Brain pericyte (primary cell): ENCODE results near the gene VPS13A.
A peak's percentile ranks its signal among the peaks of the same experiment; 100 is the strongest.

Experiments used
- DNase-seq: peaks from one replicate; pipeline ENCODE4 v3.0.0-alpha.2; 2012; ENCODE audit warnings: low read depth, low spot score

VPS13A gene

DNA sequence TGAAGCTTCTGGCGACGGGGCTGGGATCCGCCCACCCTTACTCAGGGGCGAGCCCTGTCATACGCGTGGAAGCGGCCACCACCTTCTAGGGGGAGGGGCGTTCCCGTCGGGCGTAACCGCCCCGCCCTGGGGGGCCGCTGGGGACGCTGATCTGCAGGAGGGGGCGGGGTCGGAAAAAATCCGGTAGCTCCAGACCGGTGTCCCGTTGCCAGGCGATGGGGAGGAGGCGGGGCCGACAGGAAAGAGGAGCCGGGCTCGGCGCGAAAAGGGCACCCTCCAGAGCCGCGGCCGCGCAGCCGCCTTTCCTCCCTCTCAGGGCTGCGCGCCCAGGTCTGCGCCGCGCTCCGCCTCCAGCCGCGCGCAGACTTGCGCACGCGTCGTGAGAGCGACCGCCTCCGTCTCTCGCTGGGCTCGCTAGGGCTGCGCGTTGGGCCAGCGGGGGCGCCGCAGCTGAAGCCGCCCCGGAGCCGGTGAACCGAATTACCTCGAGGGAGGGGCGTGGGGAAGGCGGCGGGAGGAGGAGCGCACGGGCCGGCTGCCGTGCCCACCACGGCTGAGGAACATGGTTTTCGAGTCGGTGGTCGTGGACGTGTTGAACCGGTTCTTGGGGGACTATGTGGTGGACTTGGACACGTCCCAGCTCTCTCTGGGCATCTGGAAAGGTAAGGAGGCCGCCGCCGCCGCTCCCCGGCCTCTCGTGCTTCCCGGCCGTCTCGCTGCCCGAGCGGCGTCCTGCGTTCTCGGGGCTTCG lies at the start of gene VPS13A:
Gene VPS13A, plus strand, starts transcription at position 392 of the 751 bp plus-strand sequence. Its CDS starts 171 bp downstream, at position 563.
- DNase-seq, result peak; percentile 59

DNA sequence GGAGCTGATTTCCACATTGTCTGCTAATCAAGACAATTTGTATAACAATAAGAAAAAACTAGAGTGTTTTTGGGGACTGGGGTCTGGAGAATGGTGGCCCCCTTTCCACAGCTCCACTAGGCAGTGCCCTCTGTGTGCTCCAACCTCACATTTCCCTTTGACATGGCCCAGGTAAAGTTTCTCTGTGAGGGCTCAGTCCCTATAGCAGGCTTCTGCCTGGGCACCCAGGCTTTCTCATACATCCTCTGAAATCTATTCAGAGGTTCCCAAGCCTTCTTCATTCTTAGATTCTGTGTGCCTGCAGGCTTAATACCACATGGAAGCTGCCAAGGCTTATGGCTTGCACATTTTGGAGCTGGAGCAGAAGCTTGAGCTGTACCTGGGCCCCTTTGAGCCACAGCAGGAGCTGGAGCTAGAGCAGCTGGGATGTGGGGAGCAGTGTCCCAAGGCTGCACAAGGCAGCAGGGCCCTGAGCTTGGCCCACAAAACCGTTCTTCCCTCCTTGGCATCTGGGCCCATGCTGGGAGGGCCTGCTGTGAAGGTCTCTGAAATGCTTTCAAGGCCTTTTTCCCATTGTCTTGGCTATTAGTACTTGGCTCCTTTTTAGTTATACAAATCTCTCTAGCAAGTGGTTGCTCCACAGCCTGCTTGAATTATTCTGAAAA lies 49.1 kb upstream of the VPS13A start:
- no peak for DNase-seq

DNA sequence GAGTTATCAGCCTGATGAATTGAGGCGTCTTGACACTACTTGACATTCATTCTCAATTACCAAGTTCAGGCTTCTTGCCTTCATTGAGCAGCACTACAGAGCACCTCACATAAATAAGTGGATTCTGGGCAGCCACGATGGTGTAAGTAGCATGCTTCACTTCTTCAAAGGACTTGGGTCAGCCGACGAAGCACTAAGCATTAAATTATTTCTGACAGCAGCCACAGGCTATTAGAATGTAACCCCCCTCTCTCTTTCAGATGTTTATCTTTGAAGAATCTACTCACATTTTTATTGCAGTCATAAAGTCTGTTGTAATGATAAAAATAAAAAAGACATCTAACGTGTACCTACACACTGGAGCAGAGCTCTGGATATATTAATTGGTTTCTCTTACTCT lies 45.9 kb upstream of the VPS13A start:
- DNase-seq, result no peak

DNA sequence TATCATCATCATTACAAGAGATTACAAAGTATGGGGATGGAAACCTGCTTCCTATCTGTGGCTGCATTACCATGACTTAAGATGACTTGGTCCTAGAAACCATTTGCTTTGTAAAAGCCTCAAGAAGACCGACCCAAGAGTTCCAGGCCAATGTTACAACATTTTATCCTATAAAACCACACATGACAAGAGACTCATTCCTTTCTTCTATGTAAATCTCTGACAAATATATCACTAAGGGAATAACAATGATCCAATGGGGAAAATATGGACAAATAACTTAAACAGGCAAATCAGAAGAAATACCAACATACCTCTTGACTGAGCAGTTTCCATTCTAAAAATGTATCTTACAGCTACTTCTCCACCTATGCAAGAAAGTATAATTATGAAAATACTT lies 44.3 kb upstream of the VPS13A start:
- DNase-seq, result no peak

DNA sequence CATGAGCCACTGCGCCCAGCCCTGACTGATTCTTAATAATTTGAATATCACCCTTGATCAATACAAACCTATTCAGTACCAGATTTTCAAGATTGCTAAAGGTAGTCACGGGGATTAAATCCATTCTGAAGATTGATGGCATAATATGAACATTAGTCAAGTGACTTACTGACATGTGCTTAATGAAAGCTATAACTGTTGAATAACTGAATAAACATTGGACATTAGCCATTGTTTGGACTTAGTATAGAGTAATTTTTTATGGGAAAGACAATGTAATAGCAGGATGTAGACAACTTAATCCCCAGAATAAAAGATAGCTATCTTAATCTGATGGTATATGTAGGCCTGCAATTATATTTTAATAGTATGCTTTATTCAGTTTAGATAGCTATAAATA lies 35.0 kb upstream of the VPS13A start:
- no peak for DNase-seq

DNA sequence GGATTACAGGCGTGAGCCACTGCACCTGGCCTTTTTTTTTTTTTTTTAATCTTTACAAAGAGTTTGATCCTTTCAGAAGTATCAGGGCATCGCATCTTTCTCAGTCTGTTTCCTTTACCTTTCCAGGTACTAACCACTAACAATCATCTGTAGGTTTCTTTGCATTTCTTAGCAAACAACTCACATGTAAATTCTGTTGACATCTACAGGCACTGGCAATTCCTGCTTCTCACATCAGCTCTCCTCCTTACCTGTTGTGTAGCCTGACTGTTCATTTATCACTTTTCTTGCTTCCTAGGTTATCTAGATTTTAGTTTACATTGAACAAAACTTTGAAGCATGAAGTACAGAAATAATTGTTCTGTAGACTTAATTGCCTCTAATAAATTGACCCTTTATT lies 27.5 kb upstream of the VPS13A start:
- DNase-seq, result no peak

DNA sequence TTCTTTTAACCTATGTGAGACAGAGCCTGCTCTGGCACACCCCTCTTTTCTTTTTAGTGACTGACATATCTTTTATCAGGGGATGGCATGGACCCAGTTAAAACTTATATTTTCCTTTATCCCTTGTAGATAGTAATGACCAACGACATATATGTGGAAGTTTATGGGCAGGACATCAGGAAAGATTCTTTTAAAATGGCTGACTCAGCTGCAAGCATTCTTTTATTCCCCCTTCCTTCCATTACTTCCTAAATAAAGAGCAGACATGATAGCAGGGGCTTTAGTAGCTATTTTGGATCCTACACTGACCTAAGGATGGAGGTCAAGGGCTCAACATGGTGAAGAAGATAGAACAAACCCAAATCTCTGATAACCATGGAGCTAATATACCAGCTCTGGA lies 25.0 kb upstream of the VPS13A start:
- DNase-seq, result no peak

DNA sequence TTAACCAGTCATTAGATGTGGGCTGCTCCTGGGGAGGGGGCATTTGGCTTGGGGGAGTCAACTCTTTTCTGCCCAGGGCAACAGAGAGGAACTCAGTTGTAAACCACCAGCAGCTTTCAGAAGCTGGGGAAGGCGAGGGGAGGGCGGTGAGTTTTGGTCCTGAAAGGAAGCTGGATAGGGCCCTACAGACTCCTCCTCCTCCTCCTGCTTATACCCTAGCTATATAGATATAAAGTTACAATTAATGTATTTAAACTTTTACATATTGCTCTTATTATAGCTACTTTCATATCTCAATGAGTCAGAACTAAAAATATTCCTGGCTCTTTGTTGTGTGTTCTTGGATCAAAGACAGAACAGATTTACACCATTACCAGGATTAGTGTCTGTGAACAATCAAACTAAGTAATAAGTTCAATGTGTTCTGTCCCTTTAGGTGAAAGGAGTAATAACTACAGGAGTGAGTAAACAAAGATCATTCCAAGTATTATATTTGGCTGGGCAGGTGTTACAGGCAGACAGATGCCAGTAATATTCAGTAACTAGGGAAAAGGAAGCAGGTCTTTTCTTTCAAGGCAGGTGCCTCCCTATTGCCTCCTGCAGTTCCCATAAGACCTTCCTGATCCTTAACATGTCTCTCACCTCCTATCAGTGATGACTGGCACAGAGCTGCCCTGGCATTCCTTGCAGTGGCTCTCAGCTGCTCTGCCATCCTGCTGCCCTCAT lies 20.5 kb upstream of the VPS13A start:
- DNase-seq, result no peak

DNA sequence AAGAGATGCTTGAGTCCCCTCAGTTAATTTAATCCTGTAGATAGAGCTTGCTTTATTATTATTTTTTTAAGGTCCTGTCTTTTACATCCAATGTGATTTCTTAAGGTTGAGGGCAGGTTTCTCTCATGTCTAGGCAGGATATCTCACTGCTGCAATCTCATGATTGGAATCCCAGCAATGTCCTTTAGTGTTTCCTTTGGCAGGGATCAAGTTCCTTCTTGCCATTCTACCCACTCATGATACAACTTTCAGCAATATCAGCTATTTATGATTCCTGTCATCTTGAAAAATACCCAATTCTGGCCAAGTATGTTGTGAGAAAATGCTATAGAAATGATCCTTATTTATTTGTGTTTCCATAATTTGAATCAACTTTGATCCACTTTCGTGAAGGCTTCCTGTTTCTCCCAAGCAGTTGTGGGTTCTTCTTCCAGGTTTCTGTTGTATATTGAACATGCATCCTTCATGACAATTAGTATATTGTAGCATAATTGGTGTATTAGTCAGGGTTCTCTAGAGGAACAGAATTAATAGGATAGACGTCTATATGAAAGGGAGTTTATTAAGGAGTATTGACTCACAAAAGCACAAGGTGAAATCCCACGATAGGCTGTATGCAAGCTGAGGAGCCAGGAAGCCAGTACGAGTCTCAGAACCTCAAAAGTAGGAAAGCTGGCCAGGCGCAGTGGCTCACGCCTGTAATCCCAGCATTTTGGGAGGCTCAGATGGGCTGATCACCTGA lies 18.4 kb upstream of the VPS13A start:
- no peak for DNase-seq

DNA sequence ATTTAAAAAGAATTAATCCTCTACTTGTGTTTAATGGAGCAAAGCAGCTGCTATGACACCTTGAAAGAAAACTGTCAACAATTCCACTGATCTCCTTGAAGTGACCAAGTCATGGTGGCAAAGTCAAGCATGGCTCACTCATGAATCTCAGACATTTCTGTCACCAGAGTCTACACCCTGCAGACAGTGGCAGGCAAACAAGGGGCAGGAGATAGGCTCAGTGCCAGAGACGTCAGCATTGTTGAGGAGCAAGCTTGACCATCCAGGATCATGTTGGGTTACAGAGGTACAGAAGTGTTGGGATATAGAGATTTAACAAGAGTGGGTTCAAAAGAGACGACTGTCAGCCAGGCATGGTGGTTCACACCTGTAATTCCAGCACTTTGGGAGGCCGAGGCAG lies 16.1 kb upstream of the VPS13A start:
- DNase-seq, result no peak

DNA sequence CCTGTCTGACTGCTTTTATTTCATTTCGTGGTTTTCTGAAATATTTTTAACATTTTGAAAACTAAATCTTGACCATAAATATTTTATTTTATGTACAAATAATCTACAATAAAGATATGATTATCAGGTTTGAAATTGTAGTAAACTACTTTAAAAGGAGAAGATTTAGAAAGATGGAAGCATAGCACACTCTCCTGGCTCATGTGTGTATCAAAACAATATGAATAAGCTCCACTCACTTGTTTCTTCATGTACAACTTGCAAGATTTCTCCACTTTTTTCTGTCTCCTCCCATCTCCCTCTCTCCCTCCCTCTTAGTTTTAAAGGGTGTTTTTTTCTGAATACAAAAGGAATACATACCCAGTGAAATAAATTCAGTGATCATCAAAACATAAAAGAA lies 15.4 kb upstream of the VPS13A start:
- no peak for DNase-seq

DNA sequence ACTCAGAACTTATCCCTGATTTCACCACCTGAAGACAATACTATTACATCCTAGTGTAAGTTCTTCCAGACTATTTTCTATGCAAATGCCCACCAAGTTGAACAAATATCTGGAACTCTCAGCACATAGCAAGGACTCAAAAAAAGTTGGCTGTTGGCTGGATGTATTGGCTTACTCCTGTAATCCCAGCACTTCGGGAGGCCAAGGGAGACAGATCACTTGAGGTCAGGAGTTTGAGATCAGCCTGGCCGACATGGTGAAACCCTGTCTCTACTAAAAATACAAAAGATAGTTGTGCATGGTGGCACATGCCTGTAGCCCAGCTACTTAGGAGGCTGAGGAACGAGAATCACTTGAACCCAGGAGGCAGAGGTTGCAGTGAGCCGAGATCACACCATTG lies 15.0 kb upstream of the VPS13A start:
- DNase-seq, result no peak

DNA sequence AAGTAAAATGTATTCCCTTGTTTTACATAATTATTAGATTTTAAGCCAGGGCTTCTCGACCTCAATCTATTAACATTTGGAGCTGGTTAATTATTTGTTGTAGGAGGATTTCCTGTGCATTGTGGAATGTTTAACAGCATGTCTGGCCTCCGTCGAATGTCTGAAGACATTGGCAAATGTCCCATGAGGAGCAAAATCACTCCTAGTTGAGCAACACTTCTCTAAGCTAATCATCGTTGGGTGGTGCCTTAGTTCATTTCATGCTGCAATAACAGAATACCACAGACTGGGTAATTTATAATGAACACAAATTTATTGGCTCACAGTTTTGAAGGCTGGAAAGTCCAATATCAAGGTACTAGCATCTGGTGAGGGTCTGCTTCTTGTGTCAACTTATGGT lies 13.4 kb upstream of the VPS13A start:
- DNase-seq, result no peak

DNA sequence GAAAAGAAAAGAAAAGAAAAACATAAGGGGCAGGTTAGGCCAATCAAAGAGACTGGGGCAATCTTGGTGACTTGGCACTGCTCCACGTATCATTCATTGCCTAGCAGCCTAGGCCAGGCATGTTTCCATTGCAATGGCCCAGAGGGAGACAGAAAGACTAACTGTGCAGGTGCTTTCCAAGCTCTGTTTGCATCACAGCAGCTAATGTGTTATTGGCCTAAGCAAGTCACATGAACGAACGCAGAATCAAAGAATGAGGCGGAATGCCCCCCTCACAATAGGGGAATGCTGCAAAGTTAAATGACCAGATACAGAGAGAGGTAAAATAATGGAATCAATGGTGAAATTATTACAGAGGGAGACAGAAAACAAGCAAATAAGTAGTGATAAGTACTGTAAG lies 11.1 kb upstream of the VPS13A start:
- no peak for DNase-seq

DNA sequence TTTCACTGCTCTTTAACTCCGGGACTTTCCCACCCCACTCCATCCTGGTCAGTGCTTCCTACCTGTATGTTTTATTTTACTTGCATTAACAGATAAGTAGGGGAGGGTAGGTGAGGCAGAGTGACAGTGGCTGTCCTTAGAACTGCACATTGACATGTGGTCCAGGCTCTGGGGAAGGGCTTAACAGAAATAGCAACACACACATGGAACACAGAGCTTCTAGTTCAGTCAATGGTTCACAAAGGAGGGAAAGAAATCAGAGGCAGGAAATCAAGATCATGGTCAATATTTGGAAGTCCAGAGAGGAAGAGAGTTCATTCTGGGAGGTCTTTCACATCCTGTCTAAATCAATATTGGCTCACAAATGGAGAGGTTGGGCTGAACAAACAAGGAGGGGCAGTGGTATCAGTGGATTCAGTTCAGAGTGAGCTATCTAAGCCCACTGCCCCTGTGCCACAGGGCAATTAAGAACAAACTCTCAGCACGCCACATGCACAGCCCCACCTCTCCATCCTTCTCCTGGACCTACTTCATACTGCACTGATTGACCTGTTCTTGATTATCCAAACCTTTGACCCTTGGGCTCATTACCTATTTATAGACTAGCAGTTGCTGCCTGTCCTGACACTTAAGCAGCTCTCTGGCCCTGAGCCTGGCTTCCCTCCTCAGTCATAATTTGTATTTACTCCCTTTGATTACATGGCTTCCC lies 6.2 kb upstream of the VPS13A start:
- no peak for DNase-seq

DNA sequence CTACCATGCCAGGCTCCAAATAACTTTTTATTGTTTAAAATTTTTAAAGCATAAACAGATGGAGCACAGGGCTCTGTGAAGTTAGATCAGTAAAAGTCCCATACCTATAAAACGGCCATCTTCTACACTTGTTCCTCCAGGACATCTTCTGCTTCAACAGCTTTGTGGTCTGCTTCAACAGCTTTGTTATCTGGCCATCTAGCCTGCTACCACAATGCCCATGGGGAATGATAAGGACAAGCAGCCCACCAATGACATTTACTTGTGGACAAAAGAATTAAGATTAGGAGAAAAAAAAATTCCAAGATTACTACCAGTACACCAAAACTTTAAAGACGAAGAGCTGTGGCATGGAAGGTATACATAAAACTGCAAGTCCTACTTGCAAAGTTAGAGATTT lies 2.2 kb upstream of the VPS13A start:
- DNase-seq, result no peak

DNA sequence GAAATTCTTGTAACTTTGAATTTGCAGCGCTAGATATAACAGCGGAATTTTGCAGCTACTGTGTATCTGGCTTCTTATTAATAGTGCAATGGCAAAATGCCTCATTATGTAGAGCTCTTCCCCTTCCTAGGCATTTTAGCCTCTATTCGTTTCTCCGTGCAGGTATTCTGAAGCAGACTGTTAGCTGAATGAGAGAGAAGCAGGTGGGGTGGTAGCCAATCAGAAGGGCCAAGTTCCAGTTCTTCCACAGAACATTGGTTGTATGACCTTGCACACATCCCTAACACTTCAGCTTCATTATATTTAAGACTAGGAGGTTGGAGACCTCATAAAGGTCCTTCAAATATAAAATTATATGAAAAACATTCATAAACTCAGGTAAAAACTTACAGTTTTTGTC lies 1.2 kb upstream of the VPS13A start:
- DNase-seq, result no peak

DNA sequence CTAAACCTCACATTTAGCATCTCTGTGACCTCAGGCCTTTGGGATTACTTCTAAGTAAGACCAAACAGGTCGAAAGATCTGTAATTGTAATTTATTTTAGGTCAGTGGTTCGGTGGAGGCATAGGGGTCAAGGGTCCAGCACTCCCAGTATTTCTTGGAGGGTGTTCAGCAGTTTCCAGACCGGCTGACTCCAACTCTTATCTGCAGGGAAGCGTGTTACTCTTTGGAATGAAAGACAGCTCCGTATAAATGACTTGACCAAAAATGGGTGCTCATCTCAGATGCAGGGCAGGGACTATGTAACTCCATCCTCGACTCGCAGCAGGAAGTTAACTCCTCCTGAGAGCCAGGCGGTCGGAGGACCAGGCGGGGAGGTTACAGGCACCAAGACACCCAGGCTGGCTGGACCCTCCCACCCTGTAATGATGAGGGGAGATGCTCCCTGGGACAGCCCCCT lies 620 bp upstream of the VPS13A start:
- DNase-seq, result no peak

DNA sequence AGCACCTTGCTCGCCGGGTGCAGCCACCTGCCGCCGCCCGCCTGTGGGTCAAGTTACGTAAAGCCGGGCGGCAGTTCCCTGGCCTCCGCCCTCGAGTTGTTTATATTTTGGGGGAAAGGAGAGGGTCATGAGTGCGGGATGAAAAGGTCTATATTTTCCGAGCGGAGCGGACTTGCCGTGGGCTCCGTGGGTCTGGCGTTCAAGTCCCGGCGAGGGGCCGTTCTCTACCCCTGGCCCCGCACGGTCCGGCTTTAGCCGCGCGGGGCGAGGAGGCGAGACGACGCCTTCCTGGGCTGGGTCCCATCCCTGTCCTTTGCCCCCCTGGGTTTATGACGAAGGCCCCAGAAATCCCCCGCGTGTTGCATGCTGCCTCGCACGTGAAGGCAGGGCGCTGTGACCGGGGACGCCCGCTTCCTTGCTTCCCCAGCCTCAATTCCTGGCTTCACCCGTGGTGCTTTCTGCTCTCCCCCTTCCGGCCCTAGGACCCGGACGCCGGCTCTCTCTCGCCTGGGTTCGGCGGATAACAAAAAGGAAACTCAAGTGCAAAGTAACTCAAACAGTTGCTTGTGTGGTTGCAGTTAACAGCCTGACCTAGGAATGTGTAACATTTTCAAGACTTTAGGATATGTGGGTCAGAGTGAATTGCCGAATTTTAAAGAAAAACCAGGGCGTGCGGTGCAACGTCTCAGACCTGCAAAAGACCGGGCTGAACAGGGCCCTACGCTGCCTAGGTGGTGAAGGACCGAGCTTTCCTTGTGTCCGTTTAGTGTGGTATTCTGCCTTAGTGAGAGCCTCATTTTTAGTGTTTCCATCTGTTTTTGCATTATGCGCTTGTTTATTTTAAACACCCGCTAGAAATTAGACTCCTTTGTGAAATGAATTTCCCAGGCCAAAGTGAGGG lies 810 bp downstream of the VPS13A start:
- no peak for DNase-seq

DNA sequence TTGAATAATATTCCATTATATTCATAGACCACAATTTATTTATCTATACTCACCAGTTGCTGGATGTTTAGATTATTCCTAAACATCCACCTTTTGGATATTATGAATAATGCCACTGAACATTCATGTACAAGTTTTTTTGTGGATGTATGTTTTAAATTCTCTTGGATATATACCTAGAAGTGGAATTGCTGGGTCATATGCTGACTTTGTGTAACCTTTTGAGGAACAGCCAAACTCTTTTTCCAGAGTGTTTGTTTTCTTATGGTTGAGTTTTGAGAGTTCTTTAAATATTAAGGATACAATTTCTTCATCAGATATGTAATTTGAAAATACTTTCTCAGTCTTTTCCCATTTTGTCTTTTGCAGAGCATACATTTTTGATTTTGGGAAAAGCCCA lies 2.7 kb downstream of the VPS13A start:
- DNase-seq, result no peak
